ENCODE results near the gene TIAM2.

DNA sequence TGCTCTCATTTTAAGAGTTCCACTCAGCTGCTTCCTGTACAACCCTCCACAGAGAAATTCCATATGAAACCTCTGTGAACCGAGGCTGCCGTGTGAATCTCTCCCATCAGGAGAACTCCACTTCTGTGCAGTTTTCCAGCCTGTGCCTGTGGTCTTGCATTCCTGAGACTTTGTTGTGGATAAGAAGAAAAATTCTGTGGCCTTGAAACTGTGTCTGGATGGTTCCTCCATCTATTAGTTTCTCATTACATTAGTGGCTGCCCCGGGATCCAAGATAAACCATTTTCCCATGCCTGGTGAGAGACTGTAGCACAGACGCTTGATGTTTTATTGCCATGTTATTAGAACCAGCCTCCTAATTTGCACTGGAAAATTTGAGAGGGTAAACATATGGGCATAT lies 40.8 kb upstream of the TIAM2 start:
- TF ChIP-seq EZH2phosphoT487 (IDR thresholded peaks at IDR 0.05; ENCODE audit: low read length) = no peak
- TF ChIP-seq, protein P1, sequence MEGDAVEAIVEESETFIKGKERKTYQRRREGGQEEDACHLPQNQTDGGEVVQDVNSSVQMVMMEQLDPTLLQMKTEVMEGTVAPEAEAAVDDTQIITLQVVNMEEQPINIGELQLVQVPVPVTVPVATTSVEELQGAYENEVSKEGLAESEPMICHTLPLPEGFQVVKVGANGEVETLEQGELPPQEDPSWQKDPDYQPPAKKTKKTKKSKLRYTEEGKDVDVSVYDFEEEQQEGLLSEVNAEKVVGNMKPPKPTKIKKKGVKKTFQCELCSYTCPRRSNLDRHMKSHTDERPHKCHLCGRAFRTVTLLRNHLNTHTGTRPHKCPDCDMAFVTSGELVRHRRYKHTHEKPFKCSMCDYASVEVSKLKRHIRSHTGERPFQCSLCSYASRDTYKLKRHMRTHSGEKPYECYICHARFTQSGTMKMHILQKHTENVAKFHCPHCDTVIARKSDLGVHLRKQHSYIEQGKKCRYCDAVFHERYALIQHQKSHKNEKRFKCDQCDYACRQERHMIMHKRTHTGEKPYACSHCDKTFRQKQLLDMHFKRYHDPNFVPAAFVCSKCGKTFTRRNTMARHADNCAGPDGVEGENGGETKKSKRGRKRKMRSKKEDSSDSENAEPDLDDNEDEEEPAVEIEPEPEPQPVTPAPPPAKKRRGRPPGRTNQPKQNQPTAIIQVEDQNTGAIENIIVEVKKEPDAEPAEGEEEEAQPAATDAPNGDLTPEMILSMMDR (IDR thresholded peaks at IDR 0.05; ENCODE audit: low read length) = no peak

Data from MM.1S (cell line).